Activated CD8-positive, alpha-beta memory T cell treated with anti-CD3 and anti-CD28 coated beads, Interleukin-2, amount 50 U/mL, for 24 hours (primary cell): ENCODE results near the gene EPDR1.

Experiments
- DNase-seq: peaks from one replicate; pipeline ENCODE4 v3.0.0-alpha.2; 2020; ENCODE audit errors: extremely low read depth

EPDR1 gene

DNA sequence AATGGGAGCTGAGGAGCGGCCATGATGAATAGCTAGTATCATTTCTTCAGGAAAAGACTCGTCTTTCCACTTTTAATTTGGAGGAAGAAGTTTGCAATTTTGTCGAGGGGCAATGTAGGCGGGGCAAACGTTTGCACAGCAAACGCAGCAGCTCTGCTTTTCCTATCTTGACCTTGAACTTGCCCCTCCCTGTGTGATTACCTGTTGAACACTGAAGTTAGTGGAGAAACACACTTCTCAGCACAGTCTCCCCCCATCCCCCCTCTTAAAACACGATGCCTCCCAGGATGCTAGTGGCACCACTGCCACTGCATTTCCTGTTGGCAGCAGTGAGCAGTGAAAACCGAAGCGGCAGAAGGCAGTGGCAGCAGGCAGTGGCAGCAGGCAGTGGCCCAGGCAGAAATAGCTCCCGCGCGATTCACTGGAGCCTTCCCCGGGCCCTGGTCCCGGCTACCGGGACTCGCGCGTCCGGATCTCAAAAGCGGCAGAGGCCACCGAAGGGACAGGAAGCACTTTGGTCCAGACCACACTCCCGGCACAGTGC, at the start of gene EPDR1:
EPDR1 (plus strand) TSS at position 336 of the 544 bp plus-strand sequence. CDS start 300 bp downstream, outside the sequence.
- DNase-seq = no peak

DNA sequence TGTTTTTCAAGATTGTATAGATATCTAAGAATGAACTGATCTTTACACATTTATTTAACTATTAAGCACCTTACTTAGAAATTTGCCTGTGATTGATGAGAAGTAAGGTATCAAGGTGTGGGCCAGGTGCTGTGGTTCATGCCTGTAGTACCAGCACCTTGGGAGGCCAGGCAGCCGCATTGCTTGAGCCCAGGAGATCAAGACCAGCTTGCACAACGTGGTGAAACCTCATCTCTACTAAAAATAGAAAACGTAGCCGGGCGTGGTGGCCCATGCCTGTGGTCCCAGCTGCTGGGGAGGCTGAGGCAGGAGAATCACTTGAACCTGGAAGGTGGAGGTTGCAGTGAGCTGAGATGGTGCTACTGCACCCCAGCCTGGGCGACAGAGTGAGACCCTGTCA, 38.4 kb upstream of the EPDR1 start:
- DNase-seq = no peak

DNA sequence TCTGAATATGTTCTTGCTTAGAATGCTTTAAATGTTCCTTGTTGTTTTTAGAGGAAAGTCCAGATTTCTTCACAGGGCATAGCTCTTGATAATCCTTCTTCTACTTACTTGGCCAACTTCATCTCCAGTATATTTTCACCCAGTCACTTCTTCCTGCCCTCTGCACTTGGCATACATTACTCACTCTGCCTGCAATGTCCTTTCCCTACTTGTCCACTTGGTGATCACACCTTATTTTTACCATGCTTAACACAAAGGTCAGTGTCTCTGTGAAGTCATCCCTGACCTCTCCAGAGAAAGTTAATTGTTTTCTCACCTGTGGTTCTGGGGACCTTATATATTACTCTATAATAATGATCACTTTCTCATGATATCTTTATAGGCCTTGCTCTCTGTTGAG, 27.1 kb upstream of the EPDR1 start:
- DNase-seq = no peak

DNA sequence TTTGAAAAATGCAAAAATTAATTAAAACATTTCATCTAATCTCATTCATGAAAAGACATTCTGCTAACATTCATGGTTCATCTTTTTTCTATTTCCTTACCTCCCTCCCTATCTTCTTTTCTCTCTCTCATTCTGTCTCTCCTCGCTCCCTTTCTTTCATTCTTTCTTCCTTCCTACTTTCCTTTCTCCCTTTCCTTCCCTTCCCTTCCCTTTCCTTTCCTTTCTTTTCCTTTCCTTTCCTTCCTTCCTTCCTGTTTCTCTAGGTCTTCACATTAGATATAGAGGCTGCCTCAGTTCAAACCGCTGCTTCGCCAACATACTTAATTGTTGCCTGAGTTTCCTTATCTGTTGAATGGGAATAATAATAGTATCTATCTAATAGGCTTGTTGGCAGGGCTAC, 25.8 kb upstream of the EPDR1 start:
- DNase-seq = no peak

DNA sequence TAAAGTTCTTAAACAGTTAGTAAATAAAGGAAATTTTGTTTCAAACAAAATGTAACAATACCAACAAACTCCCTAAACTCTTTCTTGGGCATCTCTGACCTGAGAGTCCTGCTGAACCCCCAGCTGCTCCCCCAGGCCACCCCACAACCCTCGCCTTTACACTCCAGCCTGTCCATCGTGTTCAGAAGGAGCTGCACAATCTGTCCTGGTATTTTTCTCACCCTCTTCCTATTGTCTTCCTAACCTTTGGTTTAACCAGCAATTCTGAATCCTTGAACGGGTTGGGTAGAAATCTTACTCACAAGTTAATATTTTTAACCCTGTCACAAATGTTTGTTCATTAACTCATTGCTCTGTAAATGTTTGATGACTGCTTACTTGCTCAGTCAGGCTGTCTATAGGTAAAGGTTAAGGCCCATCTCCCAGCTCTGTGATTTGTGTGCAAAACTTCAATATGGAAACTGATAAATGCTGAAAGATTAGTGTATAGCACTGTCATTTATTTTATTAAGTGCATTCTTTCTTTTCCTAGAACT, 20.7 kb upstream of the EPDR1 start:
- no peak for DNase-seq

DNA sequence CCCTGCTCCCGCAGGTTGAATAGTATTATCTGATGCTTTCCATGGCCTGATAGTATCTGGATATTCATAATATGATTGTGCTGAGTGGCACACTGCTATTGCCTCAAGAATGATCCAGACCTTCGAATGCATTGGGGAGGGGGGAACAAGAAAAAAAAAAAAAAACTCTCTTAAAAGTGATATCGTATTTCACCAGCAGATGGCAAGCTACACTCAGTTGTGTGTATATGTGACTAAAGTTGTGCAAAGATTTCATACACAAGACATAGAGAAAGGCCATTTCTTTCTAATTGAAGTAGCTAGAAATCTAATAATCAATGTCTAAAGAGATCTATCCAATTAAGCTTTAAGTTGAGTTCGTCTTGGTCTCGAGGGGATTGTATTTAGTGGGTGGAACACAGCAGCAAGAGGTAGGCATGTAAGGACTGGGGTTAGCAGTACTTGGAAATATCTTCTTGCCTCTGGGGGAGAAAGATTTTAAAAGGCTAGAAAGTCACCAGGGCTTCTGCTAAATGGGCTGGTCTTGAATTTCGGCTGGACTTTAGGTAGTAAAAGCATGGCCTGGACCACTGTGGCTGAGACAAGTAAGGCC, 19.1 kb upstream of the EPDR1 start:
- DNase-seq = no peak

DNA sequence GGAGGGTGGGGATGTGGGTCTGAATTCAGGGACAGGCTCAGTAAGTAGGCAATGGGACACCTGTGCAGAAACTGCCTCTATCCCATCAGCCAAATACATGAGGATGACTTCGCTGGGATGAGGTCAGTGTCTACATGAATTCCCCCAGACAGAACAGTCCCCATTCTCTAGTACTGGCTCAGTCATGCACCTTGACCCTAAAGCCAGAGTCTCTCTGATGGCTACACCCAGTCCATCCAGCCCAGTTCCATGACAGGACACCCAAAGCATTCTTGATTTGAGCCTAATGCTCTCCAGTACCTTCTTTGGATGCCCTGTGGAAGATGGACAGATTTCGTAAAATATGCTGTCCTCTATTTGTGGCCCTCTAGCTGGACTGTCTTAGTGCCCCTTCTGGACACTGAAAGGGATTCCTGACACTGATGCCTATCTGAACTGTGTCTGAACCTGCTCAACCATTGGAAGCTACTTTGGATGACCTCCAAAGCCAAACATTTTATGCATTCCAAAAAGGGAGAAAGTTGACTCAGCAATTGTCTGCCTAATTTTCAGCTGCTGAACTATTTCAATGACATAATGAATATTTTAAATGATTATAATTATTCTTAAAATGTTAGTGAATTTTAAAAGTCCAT, 18.4 kb upstream of the EPDR1 start:
- no peak for DNase-seq

DNA sequence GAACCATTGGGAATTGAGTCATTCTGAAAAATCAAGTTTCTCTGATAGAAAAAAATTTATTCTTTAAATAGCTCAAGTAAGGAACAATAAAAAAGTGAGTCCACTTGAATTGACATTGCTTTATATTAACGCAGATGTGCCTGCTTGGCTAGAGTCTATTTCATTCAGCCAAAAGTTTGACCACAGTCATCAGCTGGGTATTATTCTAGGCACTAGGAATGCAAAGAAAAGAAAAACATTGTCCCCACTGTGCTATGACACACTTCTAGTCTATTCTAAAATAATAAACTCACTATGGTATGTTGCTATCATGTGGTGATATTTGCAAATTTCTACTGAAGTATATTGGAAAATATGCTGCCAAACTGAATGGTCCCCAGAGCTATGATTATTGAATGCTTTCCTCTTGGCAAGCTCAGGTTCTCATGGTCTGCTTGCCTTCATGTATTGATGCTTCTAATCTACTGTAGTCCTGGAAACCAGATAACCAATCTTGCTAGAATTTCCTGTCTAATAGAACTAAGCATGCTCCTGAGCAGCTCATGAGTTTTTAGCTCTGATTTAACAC, 12.1 kb upstream of the EPDR1 start:
- no peak for DNase-seq

DNA sequence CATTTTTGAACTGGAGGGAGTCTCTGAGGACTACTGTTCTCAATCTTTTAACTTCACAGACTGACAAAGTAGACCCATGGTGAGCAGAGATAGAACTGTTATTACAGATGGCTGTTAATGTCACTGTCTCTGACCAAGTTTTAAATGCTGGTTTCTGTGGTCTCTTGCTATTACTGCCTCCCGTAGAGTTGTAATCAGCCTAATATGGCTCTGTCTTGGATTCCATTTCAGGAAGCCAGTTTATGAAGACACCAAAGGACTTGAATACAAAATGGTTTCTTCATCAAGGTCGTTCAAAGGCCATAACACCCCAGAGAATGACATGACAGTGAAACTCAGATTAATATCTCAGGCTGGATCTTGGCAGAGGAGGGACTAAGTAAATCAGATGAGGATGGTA, 7.7 kb upstream of the EPDR1 start:
- no peak for DNase-seq

DNA sequence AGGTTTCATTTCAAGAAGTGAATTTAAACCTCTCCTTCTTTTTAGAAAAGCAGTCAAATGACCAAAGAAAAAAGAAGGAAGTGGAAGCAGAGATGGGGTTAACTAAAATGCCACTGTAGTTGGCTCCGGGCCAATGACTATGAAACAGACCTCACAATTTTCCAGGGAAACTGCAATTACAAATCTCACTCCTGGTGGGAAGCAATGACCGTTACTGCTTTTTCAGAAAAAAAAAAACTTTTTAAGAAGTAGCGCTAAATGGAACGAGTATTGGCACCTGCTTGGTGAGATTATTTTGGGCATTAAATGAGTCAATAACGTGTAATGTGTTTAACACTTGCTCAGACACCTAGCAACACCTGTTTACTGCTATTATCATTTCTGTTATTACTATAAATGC, 5.0 kb upstream of the EPDR1 start:
- no peak for DNase-seq

DNA sequence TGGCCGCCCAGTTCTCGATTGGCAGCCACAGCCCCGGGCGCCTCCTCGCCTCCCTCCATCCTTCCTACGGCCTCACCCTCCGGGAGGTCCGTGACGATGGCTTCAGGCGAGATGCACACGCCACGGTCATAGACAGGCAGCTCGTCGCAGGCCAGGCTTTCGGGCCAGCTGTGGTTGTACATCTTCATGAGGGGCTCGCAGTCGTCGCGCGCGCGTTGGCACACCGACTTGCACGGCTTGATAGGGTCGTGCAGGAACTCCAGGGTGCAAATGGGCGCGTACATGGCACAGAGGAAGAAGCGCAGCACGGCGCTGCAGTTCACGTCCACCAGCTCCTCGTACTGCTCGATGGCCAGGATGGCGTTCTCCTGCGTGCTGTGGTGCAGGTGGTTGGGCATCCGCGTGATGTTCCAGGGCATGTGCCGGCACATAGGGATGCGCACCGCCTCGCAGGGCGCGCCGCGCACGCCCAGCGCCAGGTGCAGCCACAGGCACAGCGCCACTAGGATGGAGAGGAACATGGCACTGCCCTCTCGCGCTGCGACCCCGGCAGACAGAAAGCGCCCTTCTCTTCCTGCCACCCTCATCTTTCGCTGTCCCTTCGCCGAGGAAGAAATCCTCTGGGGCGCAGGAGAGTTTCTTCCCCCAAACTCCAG, 4.3 kb upstream of the EPDR1 start:
- DNase-seq = no peak

DNA sequence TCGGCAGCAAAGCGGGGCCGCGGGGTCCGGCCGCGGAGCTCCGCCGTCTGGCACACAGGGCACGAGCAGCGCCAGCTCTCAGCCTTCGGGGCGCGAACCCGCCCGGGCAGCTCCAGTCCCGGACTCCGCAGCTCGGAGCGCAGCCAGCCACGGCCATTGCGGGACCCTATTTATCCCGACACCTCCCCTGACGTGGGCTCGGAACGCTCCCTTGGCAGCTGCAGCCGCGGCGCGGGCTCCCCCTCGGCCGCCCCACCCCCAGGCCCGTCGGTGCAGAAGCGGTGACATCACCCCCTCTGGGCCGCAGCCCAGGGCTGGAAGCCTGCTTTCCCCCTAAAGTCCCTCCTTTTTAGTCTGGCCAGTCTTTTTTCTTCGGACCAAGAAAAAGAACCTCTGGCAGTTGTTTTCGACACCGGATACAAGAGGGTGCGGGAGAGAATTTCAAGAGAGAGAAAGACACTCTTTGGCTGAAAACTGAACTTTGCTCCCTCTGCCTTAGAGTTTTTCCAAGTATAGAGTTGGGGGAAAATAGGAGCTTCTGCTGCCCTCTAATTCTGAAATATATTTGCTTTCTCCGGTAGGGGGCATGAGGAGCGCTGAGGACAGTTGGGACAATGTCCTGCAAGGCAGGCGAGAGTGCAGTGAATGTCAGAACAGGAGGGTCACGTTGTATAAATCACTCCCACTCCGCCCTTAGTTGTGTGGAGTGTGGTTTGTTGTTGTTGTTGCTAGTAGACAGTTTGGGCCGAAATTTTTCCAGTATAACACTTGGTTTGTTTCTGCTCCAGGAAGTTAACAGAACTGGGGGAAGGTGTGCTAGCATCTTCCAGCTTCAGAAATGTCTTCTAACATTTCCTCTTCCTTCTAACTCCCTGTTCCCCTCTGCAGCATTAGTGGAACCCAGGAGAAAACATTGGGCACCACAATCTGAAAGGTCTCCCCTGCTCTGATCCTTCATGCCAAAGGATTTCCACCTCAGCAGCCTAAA, 3.5 kb upstream of the EPDR1 start, which contains the start of gene SFRP4:
SFRP4 (minus strand) TSS at position 145 of the 988 bp plus-strand sequence. CDS start 280 bp downstream, outside the sequence.
- DNase-seq = no peak

DNA sequence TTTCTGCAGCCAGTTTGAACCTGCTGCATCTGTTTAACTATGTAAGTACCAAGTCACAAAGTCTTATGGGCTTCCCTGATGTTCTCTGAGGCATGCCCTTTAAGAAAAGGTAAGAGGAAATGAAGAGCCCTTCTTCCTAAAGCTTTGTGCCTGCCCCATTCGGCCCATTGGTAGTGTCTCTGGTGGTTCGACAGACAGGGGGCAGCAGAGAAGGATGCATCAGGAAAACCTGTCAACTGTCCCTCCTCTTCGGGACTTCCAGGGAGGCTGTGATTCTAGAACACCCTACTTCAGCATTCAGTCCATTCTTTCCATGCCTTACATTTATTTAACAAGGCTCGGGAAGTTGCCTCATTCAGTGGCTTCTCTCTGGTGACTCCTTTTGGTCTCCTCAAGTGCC, 1.9 kb upstream of the EPDR1 start:
- no peak for DNase-seq

DNA sequence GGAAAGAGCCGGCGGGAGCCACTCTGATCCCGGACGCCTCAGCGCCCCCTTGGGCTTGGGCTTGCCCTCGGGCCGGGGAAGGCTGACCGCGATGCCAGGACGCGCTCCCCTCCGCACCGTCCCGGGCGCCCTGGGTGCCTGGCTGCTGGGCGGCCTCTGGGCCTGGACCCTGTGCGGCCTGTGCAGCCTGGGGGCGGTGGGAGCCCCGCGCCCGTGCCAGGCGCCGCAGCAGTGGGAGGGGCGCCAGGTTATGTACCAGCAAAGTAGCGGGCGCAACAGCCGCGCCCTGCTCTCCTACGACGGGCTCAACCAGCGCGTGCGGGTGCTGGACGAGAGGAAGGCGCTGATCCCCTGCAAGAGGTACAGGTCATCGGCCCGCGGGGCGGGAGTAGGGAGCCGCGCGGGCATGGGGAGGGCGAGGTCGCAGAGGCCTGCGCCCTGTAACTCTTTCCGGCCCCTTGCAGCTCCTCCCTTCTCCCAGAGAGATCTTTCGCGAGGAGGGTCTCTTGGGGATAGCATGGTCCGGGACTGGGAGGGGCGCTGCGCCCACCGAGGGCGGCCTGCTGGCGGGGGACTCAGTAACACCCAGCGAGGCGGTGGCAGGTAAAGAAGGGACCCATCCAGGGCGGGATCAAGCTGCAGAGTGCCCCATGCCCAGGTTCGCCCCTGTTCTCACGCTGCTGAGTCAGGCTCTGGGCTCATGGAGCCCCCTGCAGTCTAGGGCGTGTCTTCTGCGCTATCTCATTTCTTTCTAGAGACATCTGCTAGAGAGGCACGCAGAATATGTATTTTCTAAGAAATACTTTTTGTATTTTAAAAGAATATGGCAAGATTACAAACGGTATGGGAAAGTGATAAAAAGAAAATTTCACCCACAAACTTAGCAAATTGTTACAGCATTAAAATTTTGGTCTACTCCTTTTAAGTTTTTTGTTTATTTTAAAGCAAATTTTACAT, 687 bp downstream of the EPDR1 start:
- DNase-seq = no peak

DNA sequence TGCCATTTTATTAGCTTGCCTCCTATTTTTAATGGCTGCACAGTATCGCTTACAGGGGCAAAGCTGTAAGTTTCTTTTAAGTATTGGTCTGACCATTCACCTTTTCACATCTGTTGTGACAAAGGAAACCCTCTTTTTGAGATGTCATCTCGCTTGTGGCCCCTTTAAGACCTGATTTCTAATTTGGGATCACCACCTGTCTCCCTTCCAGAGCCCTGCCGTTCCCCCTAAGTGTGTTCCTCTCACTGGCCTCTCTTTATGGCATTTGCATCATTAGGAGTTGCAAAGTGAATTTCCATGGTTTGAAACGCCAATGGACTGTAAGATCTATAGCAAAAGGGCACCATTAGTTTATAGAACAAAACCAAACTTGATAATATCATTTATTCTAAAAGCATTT, 1.4 kb downstream of the EPDR1 start:
- DNase-seq = no peak

DNA sequence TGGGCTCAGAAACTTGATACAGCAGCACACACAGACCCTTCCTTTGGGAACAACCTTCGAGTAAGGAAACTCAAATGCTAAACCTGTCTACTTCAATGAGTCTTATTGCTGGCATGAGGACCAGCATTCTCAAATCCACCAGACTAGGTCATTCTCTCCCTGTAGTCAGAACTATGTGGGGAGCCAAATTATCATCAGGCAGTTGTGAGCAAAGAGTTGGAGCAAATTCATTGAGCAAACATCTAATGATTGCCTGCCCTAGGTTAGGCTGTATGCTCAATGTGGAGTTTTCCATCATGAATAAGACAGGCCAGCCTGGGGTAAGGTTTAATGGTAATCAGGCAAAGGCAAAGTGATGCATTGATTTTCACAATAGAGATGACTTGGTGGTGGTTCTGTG, 3.6 kb downstream of the EPDR1 start:
- no peak for DNase-seq

DNA sequence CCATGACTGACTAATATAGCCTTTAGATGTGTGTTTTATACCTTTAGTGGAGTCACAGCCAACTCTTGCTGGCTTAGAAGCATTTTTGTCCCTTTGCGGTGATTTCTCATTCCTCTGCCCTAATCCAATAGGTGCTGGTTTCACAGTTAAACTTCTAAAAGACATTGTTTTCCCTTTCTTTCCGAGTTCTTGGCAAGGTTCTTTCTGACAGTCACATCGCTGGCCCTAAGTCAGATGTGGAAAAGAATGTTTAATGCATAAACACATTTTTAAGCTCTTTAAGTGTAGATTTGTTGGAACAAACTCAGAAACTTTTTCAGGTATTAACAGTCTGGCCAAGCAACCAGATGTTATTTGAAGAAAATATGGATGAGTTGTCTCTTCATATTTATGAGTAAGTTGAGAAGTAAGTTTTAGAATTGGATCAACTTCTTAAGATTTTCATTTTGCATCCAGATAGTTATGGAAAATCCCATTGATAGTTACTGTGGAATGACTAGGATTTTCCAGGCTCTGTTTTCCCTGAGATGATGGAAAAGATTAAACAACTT, 4.1 kb downstream of the EPDR1 start:
- DNase-seq = no peak

DNA sequence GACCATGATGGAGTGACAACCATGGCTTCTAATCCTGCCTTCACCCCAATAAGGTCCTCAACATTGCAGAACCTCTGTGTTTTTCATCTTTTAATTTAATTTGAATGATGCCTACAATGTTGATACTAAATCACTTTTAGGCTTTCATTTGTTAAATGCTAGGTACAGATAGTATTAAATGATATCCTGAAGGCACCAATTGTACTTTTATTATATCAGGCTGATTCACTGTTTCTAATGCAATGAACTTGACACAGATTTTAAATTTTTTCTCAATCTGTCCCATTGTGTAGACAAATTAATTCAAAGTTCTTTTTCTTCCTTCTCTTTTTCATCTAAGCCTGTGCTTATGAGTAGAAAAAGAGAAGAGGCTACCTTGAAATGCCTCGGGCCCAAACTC, 5.2 kb downstream of the EPDR1 start:
- no peak for DNase-seq

DNA sequence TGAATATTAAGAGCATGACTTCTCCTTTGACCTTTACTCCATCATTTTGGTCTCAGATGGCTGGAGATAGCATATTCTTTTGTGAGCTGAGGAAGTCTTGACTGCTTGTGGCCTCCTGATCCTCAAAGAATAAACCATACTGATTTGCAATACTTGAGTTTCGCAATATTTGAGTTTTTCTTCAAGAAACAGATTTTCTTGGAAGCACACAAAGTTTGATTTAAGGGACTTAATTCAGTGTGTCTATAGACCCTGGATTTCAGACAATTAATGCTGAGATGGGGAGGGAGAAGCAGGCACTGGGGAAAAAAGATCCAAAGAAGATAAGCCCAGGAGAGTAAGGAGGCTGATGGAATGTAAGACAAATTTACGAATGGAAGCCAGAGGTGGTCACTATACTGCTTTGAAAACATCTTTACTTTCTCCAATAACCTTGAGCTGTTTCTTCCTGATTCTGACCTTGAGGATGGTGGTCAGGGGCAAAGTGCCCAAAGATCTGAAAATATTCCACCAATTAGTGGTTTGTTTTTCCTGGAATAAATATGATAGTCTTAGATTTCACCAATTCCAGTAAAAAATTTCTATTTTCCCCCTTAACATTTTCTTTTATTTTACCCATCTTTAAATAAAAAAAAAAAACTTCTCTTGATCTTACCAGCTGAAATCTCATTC, 7.5 kb downstream of the EPDR1 start:
- no peak for DNase-seq
